ENCODE measurements around the gene NOXA1. TPM values are rescaled to one million over a fixed set of nuclear protein-coding genes. Genes with fewer than 3 reads are reported as not detected.

NOXA1 gene
- total RNA-seq, 8 experiments from 2014 or later = 0.13 to 2.1 (median 0.32) TPM

GRCh38 chr9:137459152-137459600 is 36.0 kb downstream of the NOXA1 start, which contains the start of gene NSMF:
Gene NSMF (minus strand): TSS chr9:137459334. CDS start chr9:137459102, 232 bp downstream.
- 0% methylated on average over 4 to 5 of the region's 62 CpGs; no CpG with 5 or more reads in 8 of the 10 experiments for WGBS, 10 experiments
- Histone ChIP-seq H3K4me1 (replicated peaks in 1 of 2) (peaks cover 23% of the 10 kb centered on the region in 2 donors), H3K27ac (peak within 1 kb of the TSS in 1 of 2 donors; percentile 51), H3K4me3 (peak within 1 kb of the TSS; percentile 55 to 99 (median 88))
- peak; percentile 75 to 93 (median 80) for ATAC-seq (replicated peaks in 6 of 8)
- in situ Hi-C loops (cut with MboI; ENCODE audit: low pct_unique_long_range_greater_than_20kb in 2 of 9, low sequenced_read_pairs in 9 of 9, unreplicated experiment in 9 of 9) = no loop called here

- H3K4me3 ChIP-seq = peak overlapping the region; percentile 55 to 99 (median 88)
- H3K4me1 ChIP-seq (replicated peaks in 1 of 2) = peaks cover 17% of the 10 kb centered on the region in 2 donors
- 7 to 100% (median 55%) methylated on average over 1 to 3 of the region's 15 CpGs; no CpG with 5 or more reads in 6 of the 10 experiments for WGBS, 10 experiments
- in situ Hi-C loops (cut with MboI; ENCODE audit: low pct_unique_long_range_greater_than_20kb in 2 of 9, low sequenced_read_pairs in 9 of 9, unreplicated experiment in 9 of 9) = no loop called here
- no peak overlapping the region for H3K27ac ChIP-seq
- ATAC-seq (replicated peaks in 6 of 8) = peak in 2 of 8 experiments; percentile 1
Measured at GRCh38 chr9:137459601-137460362, 36.6 kb downstream of the NOXA1 start.

- H3K27ac ChIP-seq = no peak overlapping the region
- ATAC-seq (replicated peaks in 6 of 8) = no peak
- H3K4me1 ChIP-seq (replicated peaks in 1 of 2) = peaks cover 12% of the 10 kb centered on the region in 2 donors
- in situ Hi-C loops (cut with MboI; ENCODE audit: low pct_unique_long_range_greater_than_20kb in 2 of 9, low sequenced_read_pairs in 9 of 9, unreplicated experiment in 9 of 9) = no loop called here
- H3K4me3 ChIP-seq = no peak overlapping the region
- 85 to 100% (median 95%) methylated on average over 1 to 6 of the region's 31 CpGs; no CpG with 5 or more reads in 6 of the 10 experiments for WGBS, 10 experiments
Measured at GRCh38 chr9:137460363-137461315, 37.4 kb downstream of the NOXA1 start.

- no peak for ATAC-seq (replicated peaks in 6 of 8)
- no CpG with 5 or more reads among the region's 21 CpGs for WGBS, 10 experiments
- H3K4me3 ChIP-seq = no peak overlapping the region
- H3K27ac ChIP-seq = no peak overlapping the region
- H3K4me1 ChIP-seq (replicated peaks in 1 of 2) = peaks cover 12% of the 10 kb centered on the region in 2 donors
- in situ Hi-C loops (cut with MboI; ENCODE audit: low pct_unique_long_range_greater_than_20kb in 2 of 9, low sequenced_read_pairs in 9 of 9, unreplicated experiment in 9 of 9) = no loop called here
Measured at GRCh38 chr9:137461316-137461662, 38.1 kb downstream of the NOXA1 start.

GRCh38 chr9:137461663-137462395 is 38.6 kb downstream of the NOXA1 start:
- in situ Hi-C loops (cut with MboI; ENCODE audit: low pct_unique_long_range_greater_than_20kb in 2 of 9, low sequenced_read_pairs in 9 of 9, unreplicated experiment in 9 of 9) = no loop called here
- Histone ChIP-seq H3K4me1 (replicated peaks in 1 of 2) (peaks cover 12% of the 10 kb centered on the region in 2 donors), H3K27ac (no peak overlapping the region), H3K4me3 (no peak overlapping the region)
- ATAC-seq (replicated peaks in 6 of 8) = peak in 2 of 8 experiments; percentile 2 to 14
- 56 to 90% (median 70%) methylated on average over 1 to 11 of the region's 52 CpGs; no CpG with 5 or more reads in 6 of the 10 experiments for WGBS, 10 experiments

GRCh38 chr9:137462396-137462985 is 39.3 kb downstream of the NOXA1 start:
- H3K27ac ChIP-seq = no peak overlapping the region
- 80 to 95% methylated on average over 1 to 10 of the region's 25 CpGs; no CpG with 5 or more reads in 8 of the 10 experiments for WGBS, 10 experiments
- no peak for ATAC-seq (replicated peaks in 6 of 8)
- no peak overlapping the region for H3K4me3 ChIP-seq
- H3K4me1 ChIP-seq (replicated peaks in 1 of 2) = peaks cover 12% of the 10 kb centered on the region in 2 donors
- in situ Hi-C loops (cut with MboI; ENCODE audit: low pct_unique_long_range_greater_than_20kb in 2 of 9, low sequenced_read_pairs in 9 of 9, unreplicated experiment in 9 of 9) = no loop called here

- in situ Hi-C loops (cut with MboI; ENCODE audit: low pct_unique_long_range_greater_than_20kb in 2 of 9, low sequenced_read_pairs in 9 of 9, unreplicated experiment in 9 of 9) = no loop called here
- H3K27ac ChIP-seq = no peak overlapping the region
- 40 to 100% (median 85%) methylated on average over 1 to 7 of the region's 30 CpGs; no CpG with 5 or more reads in 6 of the 10 experiments for WGBS, 10 experiments
Measured at GRCh38 chr9:137462986-137463930, 40.1 kb downstream of the NOXA1 start.

GRCh38 chr9:137463931-137464290 is 40.7 kb downstream of the NOXA1 start:
- H3K4me3 ChIP-seq = no peak overlapping the region
- no peak overlapping the region for H3K27ac ChIP-seq
- H3K4me1 ChIP-seq (replicated peaks in 1 of 2) = peaks cover 4 to 7% of the 10 kb centered on the region in 2 donors
- ATAC-seq (replicated peaks in 6 of 8) = no peak
- in situ Hi-C loops (cut with MboI; ENCODE audit: low pct_unique_long_range_greater_than_20kb in 2 of 9, low sequenced_read_pairs in 9 of 9, unreplicated experiment in 9 of 9) = no loop called here
- 80 to 85% methylated on average over 2 to 4 of the region's 18 CpGs; no CpG with 5 or more reads in 8 of the 10 experiments for WGBS, 10 experiments

More at GRCh38 chr9:137462986-137463930, 40.1 kb downstream of the NOXA1 start:
- peaks cover 6 to 7% of the 10 kb centered on the region in 2 donors for H3K4me1 ChIP-seq (replicated peaks in 1 of 2)
- H3K4me3 ChIP-seq = no peak overlapping the region
- ATAC-seq (replicated peaks in 6 of 8) = no peak

- WGBS, 10 experiments = 72% methylated on average over 10 of the region's 28 CpGs; no CpG with 5 or more reads in 9 of the 10 experiments
- in situ Hi-C loops (cut with MboI; ENCODE audit: low pct_unique_long_range_greater_than_20kb in 2 of 9, low sequenced_read_pairs in 9 of 9, unreplicated experiment in 9 of 9) = no loop called here
- H3K4me1 ChIP-seq (replicated peaks in 1 of 2) = peaks cover 3 to 6% of the 10 kb centered on the region in 2 donors
- no peak overlapping the region for H3K4me3 ChIP-seq
- ATAC-seq (replicated peaks in 6 of 8) = no peak
- no peak overlapping the region for H3K27ac ChIP-seq
Measured at GRCh38 chr9:137464291-137464999, 41.3 kb downstream of the NOXA1 start.

GRCh38 chr9:137465000-137465719 is 42.0 kb downstream of the NOXA1 start:
- H3K27ac ChIP-seq = no peak overlapping the region
- H3K4me1 ChIP-seq (replicated peaks in 1 of 2) = no peaks in the 10 kb centered on the region
- 76 to 100% (median 97%) methylated on average over 1 to 12 of the region's 23 CpGs; no CpG with 5 or more reads in 5 of the 10 experiments for WGBS, 10 experiments
- in situ Hi-C loops (cut with MboI; ENCODE audit: low pct_unique_long_range_greater_than_20kb in 2 of 9, low sequenced_read_pairs in 9 of 9, unreplicated experiment in 9 of 9) = no loop called here
- no peak overlapping the region for H3K4me3 ChIP-seq
- ATAC-seq (replicated peaks in 6 of 8) = peak in 1 of 8 experiments; percentile 6
